ENCODE results near the gene ZNF625.
A peak's percentile ranks its signal among the peaks of the same experiment; 100 is the strongest.

GRCh38 chr19:12156223-12157058, at the start of gene ZNF625:
- no peak for TF ChIP-seq CTCF (IDR thresholded peaks at IDR 0.05)
- TF ChIP-seq POLR2AphosphoS5 (IDR thresholded peaks at IDR 0.05; ENCODE audit: low read depth, low read length): peak; percentile 65
- no peak for TF ChIP-seq TCF7L2 (IDR thresholded peaks at IDR 0.05; ENCODE audit: low read depth, low read length)

Data from Panc1 (cell line).